ENCODE measurements around the gene PRMT7.

The PRMT7 gene, protein sequence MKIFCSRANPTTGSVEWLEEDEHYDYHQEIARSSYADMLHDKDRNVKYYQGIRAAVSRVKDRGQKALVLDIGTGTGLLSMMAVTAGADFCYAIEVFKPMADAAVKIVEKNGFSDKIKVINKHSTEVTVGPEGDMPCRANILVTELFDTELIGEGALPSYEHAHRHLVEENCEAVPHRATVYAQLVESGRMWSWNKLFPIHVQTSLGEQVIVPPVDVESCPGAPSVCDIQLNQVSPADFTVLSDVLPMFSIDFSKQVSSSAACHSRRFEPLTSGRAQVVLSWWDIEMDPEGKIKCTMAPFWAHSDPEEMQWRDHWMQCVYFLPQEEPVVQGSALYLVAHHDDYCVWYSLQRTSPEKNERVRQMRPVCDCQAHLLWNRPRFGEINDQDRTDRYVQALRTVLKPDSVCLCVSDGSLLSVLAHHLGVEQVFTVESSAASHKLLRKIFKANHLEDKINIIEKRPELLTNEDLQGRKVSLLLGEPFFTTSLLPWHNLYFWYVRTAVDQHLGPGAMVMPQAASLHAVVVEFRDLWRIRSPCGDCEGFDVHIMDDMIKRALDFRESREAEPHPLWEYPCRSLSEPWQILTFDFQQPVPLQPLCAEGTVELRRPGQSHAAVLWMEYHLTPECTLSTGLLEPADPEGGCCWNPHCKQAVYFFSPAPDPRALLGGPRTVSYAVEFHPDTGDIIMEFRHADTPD
- 47.6 to 68.0 reads per million in 2 experiments for total RNA-seq

DNA sequence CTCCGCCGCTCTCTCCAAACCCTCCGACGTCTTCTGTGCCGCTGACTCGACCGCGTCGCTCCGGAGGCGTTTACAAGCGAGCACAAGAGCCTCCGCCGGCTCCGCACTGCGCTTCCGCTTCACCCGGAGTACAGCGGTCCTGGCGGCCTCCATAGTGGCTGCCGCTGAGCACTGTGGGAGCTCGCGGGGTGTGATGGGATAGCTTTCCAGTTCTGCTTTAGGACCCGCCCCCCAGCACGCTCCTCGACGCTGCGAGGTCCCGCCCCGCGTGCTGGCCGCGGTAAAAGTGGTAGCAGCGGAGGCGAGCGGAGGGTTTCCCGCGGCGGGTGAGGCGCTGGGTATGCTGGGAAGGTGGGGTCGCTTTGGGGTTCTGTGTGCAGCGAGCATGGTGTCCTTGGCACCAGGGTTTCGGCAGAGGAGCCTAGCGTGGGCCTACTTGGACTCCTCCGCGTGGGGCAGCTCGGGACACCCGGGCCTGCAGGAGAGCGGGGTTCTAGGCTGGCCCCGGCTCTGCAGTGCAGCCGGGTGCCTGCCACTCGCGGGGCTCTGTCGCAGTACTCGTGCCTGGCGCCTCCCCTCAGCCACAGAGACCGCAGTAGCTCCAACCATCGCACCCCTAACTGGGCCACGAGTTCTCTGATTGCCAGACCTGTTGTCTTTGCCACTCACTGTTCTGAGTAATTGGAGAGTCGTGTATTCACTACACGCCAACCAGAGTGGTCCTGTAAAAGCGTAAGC, at the start of gene PRMT7, which contains the start of gene SLC7A6OS:
TSS of gene PRMT7 (plus strand) at position 246 of the 738 bp plus-strand sequence. CDS start 4,961 bp downstream, outside the sequence.
TSS of gene SLC7A6OS (minus strand) at position 173 of the 738 bp plus-strand sequence. CDS start at position 153, 20 bp downstream.
- DNase-seq (ENCODE audit: low read depth): peak; percentile 89

DNA sequence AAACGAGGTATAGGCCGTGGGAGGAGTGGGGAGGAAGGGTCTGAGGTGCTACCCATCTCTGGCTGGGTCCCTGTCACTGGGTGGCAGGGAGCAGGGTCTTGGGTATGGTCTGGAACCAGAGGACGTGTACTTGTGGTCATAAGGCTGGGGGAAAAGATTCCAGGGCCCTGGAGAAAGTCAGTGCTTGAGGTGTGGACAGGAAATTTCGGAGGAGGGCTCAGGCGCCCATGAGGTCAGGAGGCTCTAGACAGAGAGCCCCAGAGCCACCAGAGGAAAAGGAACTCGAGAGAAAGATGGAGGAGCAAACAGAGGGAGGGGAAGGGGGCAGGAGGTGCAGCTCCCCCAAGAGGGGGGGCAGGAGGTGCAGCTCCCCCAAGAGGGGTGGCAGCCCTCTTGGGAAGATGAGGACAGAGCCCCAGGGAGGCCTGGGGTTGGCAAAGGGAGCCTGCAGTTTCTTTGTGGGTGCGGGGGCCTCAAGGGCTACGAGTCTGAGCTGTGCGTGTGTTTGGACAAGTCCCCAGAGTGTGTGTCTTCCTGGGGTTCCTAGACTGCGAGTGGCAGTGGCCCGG, 47.2 kb upstream of the PRMT7 start:
- no peak for DNase-seq (ENCODE audit: low read depth)

DNA sequence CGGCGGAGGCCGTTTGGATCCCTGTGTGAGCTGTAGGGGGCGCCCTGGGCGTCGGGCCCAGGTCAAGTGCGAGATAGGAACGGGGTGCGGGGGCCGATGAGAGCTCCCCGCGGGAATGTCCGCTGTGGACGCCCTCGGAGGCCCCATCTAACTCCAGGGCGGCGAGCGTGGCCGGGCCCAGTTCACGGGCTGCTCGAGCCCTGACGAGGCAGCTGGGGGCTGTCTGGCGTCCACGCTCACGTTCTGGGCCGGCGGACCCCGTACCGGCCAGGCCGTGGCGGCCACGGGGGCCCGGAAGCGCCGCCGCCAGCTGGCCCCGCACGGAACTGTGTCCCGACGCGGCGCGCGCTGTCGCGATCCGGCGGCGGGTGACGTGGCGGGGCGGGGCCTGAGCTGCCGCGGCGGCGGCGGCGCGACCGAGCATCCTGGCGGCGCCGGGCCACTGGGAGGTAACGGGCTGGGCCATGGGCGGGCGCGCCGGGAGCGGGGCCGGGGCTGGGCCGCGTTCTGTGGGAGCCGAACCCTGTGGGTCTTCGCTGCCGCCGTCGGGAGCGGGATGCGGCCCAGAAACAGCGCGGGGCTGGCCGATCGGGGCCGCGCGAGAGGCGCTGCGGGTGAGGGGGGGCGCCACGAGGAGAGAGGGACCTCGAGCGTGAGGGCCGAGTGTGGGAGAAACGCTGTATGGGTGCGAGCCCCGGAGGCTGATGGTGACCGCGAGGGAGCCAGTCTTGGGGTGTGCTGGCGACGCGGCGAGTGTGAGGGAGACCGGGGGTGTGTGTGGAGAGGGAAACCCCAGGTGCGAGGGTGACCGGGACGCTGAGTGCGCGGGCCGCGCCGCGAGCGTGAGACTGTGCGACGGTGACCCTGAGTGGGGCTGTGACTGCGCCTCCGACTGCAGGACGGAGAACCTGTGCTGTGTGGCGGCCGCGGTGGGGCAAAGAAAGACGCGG, 46.4 kb upstream of the PRMT7 start, which contains the start of gene SLC7A6:
TSS of gene SLC7A6 (plus strand) at position 399 of the 950 bp plus-strand sequence. CDS start 10,201 bp downstream, outside the sequence.
- DNase-seq (ENCODE audit: low read depth): peak; percentile 79

DNA sequence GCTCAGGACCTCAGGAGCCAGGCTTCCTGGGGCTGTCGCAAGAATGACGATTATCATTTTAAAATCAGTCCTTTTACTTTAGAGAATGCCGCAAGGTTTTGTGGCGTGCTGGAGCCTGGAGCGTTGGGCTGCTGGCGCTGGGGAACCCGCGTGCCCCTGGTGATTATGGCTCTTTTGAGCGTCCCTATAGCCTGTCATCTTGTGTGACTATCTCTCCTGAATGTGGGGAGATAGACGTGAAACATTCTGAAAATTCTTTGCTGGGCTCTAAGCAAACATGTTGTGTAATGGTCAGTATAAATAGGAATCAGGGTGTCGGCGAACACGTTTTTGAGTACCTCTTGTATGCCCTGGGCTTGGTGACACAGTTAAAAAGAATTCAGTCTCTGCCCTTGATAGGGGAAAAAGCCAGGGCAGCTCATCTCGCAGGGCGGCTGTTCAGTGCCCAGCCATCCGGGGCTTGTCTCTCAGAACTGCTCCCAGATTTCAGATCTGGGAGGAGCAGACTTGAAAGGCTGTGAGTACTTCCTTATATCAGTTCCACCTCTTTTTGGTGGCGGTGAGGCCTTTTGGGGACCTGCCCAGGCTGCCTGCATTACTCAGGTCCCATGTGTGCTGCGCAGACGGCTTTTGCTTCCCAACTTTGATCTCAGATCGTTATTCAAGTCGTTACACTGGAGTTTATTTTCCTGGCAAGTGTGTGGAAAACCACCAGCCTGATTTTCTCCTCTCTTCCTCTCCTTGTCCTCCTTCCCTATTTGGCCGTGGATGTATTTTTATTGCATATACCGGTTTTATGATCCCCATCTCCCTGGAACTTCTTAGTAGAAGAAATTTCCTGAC, 45.5 kb upstream of the PRMT7 start:
- DNase-seq (ENCODE audit: low read depth): peak; percentile 58

DNA sequence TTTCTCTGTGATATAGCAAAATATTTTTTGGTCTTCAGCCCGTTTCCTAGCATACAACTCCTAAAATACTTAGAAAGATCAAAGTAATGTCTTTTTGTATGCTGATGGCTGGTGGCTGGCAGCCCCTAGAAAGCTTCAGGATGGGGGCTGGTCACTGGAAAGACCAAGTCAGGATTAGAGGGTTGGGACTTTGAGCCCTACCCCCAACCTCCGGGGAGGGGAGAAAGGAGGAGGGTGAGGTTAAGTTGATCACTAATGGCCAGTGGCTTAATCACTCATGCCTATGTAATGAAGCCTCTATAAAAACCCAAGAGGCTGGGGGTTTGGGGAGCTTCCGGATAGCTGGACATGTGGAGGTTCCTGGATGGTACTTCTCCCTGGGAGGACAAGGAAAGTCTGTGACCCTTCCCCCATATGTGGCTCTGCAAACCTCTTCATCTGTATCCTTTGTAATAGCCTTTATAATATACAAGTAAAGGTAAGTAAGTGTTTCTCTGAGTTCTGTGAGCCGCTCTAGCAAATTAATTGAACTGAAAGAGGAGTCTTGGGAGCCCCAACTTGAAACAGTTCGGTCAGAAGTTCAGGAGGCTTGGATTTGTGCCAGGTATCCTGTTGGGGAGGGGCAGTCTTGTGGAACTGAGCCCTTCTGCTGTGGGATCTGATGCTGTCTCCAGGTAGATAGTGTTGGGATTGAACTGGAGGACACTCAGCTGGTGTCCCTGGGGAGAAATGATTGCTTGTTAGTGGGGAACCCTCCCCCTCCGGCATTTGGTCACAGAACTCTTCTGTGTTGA, 43.0 kb upstream of the PRMT7 start:
- no peak for DNase-seq (ENCODE audit: low read depth)

DNA sequence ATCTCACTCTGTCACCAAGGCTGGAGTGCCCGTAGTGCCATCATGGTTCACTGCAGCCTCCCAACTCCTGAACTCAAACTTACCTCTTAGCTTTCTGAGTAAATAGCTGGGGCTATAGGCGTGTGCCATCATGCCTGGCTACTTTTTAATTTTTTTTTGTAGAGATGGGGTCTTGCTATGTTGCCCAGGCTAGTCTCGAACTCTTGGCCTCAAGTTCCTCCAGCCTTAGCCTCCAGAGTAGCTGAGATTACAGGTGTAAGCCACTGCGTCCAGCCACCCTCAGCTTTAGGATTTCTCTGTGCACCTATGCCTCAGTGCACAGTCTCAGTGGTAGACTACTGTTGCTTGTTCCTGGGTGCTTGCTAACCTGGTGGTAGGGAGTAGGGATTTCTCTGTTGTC, 41.0 kb upstream of the PRMT7 start:
- DNase-seq (ENCODE audit: low read depth): no peak

DNA sequence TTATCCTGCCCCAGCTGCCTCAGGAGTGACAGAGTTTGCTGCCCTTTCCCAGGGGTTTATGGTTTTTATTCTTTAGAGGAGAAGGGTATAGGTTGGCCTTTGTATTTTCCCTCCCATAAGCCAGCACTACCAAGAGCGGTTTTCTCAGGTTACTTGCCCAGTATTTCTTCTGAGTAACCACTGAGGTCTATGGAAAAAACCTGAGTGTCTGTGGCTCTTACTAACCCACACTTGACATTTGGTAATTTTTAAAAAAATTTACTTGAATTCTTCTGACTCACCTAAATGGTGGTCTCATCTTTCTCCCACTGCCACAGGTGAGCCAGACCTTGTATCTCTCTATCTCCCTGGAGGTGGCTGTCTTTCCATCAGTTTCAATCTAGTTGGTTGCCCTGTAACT, 40.5 kb upstream of the PRMT7 start:
- no peak for DNase-seq (ENCODE audit: low read depth)

DNA sequence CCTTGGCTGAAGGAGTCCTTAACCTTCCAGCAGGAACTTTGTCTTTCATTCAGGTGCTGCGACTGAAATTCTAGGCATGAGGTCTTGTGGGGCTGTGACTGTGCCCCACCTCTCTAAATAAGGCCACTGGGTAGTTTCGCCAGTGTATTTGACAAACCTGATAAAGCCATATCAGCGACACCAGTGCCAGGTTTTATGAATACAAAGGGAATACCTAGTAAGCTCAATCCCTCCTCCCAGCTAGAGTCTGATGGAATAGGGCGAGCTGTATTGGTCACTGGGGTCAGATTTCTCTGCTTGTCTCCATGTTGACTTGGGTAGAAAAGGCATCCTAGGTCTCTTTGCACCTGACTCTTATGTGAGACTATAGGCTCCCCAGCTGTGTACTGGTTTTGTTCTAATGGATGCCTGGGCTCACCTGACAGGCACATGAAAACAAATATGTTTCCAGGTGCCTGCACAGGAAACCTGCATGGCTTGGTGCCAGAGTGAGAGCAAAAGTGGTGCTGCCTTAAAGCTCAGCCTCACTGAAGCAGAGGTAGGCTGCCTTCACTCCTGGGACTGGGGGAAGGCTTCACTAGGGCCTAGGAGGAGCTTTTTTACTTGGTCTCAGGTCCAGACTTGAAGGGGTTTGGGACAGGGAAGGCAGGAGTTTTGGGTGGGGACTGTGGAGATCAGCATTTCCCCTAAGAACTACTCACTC, 38.2 kb upstream of the PRMT7 start:
- peak; percentile 76 for DNase-seq (ENCODE audit: low read depth)

DNA sequence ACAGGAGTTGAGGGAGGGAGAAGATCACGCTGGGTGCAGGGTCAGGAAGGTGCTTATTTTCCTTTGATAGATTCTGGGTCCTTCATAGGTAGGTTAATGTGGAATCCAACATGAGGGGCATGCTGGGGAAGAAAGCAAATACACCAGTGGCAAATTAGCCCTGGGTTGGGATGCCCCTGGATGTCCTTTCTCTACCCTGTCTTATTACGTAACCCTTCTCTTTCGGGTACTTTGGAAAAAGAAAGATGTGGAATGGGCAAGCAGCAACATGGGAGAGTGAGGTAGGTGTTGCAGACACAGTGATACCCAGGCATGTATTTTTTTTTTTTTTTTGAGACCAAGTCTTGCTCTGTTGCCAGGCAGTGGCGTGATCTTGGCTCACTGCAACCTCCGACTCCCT, 37.4 kb upstream of the PRMT7 start:
- DNase-seq (ENCODE audit: low read depth): no peak

DNA sequence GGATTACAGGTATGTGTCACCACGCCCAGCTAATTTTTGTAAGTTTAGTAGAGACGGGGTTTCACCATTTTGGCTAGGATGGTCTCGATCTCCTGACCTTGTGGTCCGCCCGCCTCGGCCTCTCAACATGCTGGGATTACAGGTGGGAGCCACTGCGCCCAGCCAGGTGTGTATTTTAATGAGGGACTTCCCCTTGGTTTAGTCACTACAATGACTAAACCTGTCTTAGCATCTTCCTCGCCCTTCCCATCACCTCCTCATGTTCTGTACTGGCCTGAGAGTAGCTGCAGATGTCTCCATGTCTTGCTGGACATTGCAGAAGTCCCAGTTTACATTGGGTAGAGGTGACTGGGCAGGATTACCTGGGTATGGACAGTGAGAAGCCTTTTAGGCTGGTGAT, 36.9 kb upstream of the PRMT7 start:
- DNase-seq (ENCODE audit: low read depth): no peak

DNA sequence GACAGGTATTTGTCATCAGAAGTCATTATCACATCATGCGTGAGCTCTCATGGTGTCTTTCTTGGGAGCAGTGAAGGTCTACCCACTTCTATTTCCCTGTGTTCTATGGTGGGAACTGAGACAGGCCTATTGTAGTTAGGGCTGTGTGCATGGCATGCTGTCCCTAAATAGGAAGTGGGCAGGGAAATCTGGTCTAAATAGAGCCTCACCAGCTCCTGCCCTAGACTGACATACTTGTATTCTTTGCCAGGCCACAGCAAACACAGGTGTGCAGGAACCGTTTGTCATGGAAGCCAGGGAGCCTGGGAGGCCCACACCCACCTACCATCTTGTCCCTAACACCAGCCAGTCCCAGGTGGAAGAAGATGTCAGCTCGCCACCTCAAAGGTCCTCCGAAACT, 36.4 kb upstream of the PRMT7 start:
- DNase-seq (ENCODE audit: low read depth): no peak

DNA sequence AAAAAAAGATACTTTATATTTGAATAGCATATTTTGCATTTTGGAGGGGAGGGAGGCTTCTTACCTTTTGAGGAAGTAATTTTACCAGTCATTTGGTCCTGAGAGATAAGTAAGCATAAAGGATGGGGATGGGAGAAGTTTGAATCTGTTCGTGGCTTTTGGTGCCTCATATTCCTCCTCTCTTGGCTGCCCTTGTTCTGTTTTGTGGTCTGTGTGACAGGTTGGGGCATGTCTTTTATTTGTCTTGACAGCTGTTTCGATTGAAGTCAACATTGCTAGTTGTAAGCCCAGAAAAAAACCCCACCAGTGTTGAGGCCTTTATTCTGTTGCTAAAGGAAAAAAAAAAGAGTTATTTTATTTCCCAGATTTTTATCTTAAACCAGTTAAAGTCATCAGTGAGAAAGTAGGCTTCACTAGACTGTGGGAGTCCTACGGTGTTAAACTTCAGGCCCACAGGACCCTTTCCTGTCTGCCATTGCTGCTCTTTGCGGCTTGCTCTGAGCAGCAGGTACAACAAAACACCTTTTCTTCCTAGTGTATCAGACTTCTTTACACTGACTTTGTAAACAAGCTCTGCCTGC, 35.1 kb upstream of the PRMT7 start:
- peak; percentile 37 for DNase-seq (ENCODE audit: low read depth)

DNA sequence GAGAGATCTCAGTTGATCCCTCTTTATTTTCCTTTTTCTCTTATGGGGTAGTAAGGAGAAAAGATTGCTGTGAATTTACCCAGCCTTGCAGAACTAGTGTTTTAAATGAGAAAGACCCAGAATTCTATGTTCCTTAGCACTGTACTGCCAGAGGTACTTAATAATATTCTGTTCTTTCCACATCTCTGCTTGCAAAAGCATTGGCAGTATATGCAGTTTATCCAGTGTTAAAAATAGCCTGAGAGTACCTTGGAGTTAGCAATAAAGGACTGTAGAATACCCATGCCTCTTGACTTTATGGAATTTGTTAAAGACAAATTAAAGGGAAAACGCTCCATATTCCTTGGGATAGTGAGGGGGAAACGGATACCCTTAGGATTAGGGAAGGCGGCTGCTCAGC, 34.6 kb upstream of the PRMT7 start:
- DNase-seq (ENCODE audit: low read depth): no peak

DNA sequence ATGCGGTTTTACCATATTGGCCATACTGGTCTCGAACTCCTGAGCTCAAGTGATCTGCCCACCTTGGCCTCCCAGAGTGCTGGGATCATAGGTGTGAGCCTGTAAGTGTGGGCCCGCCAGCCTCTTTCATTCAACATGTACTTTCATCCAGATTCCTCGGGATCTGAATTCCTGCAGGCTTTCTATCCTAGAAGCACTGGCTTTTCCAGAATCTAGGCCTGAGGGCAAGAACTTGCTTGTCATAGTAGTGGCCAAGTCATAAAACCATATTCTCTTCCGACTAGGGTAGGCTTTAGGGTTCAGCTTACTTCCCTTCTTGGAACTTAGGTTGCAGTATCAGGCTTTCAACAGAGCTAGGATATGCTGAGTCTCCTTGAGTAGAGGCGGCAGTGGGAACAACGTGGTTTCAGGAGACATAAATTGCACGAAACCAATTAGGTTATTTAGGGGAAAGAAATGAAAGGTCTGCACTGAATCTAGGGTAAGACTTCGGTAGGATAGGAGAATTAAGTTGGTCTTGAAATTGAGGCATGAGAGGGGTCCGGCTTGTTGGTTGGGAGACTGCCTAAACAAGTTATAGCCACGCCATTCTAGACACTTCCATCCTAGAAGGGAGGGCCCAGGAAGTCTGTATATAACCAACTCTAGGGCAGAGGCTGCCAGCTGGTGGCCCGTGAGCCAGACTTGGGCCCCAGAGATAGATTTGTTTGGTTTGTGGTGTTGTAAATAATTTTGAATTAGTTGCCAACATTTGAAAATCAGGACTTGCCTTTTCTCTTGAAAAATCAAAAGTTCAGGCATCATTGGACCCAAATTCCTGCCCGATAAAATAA, 30.9 kb upstream of the PRMT7 start:
- no peak for DNase-seq (ENCODE audit: low read depth)

DNA sequence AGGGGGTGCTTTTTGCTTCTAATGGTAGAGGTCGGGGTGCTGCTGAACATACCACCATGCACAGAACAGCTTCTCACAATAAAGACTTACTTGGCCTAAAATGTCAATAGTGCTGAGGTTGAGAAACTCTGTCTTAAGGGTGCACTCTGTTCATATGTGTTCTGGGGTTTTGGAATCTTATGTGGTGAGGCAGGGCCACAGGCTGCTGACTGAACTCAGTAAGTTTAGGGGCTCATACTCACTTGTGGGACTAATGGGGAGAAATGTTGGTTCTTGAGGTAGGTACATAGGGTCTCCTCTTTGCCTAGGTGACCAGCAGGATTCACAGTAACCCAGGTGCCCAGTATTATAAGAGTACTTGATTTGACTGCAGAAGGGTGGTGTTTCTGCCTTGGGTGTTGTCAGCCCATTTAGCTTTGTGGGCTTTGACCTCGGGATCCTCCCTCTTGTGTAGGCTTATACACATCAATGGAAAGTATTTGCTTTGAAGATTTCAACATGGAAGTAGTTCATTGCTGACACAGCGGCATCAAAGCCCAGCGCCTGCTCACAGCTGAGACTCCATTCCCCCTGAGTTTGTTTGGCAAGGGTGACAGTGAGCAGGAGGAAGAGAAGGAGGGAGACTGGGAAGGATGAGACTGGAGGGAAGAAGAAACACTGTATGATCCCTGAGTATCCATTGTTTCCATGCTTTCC, 29.3 kb upstream of the PRMT7 start:
- DNase-seq (ENCODE audit: low read depth): no peak

DNA sequence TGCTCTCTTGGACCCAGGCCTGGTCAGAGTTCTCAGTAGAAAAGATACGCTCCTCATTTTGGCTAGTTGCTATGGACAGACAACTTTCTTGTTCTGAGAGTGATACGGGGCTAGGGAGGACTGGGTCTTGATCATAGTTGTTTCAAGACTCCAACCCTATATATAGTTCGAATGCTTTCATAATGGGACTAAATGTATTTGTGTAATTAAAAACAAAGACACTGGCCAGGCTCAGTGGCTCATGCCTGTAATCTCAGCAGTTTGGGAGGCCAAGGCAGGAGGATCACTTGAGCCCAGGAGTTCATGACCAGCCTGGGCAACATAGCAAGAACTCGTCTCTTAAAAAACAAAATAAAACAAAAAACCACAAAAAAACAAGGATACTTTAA, 28.8 kb upstream of the PRMT7 start:
- DNase-seq (ENCODE audit: low read depth): no peak

DNA sequence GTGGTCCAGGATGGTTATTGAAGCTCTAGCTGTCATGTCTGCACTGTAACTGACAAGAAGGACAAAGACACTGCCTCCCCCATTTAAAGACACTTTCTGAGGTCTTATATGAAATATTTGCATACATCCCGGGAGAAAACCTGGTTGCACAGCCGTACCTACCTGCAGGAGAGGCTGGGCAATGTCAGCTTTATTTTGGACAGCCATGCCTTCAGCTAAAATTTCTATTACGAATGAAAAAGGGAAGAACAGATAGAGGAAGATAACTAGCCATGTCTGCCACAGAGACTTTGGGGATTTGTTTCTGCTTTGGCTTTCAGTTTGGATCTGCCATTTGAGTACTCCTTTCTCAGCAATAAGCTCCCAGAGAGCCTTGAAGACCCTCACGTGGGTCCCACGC, 27.5 kb upstream of the PRMT7 start:
- no peak for DNase-seq (ENCODE audit: low read depth)
